ENCODE measurements around the gene ZAP70. TPM values are rescaled to one million over a fixed set of nuclear protein-coding genes. Genes with fewer than 3 reads are reported as not detected.

The ZAP70 gene
- total RNA-seq, 2 donors from 2014 or later, result 0.86 to 1.4 TPM

Other genes starting within 250 kb of the ZAP70 start
- 1 to 10 TPM; 4.6 to 9.6 TPM for gene ANKRD36B, start 123.7 kb upstream of the ZAP70 start, total RNA-seq
- 1,000 to 10,000 TPM; 1,312 to 1,415 TPM for gene COX5B, start 67.5 kb upstream of the ZAP70 start, total RNA-seq
- gene ACTR1B, start 49.5 kb upstream of the ZAP70 start, total RNA-seq, result 10 to 100 TPM; 40.8 to 71.5 TPM
- 1 to 10 TPM; 3.0 to 3.1 TPM for gene C2orf92, start 43.9 kb upstream of the ZAP70 start, total RNA-seq

Data from right atrium auricular region (tissue), 2 donors.